ENCODE results near the gene HSD17B8. TPM values are rescaled to one million over a fixed set of nuclear protein-coding genes. Genes with fewer than 3 reads are reported as not detected.

HSD17B8 gene
- total and polyA plus RNA-seq, 10 of the 15 experiments (the other 5 are each of a cell fraction or from before 2014, with no cell fraction given): 3.1 to 54.3 (median 26.5) TPM

GRCh38 chr6:33198159-33198852 lies 6.1 kb upstream of the HSD17B8 start:
- H3K36me3 ChIP-seq (ENCODE audit: control insufficient read depth in 2 of 2, insufficient read depth in 2 of 2, low read length in 1 of 2): peaks cover 17 to 38% of the 10 kb centered on the region in 2 experiments
- POLR2A ChIA-PET: interaction anchor here (0.7 to 1.1 kb wide), 3 partner anchors 11 to 50 kb away, joined by 3 to 5 read pairs (median 4); partner anchors contain the start of gene RING1
- BruUV-seq (replicated peaks): TSS peak; percentile 50

More at GRCh38 chr6:33198159-33198852, 6.1 kb upstream of the HSD17B8 start:
- CTCF ChIA-PET: interaction anchor here (0.7 to 5.8 kb wide), 30 partner anchors 10 to 353 kb away, joined by 3 to 41 read pairs (median 4); partner anchors contain the start of gene RING1
- Histone ChIP-seq H3K4me2 (ENCODE audit: control insufficient read depth, insufficient read depth) (peak overlapping the region; percentile 27; the same call in 1 of the 2 replicates), H3K27me3 (replicated peaks in 1 of 2; ENCODE audit: control insufficient read depth in 2 of 2, insufficient read depth in 2 of 2, low read length in 1 of 2) (no peaks in the 10 kb centered on the region), H3K27ac (ENCODE audit: control insufficient read depth, insufficient read depth) (no peak overlapping the region), H3K9ac (ENCODE audit: control insufficient read depth, insufficient read depth, low read length) (no peak overlapping the region), H4K20me1 (ENCODE audit: control insufficient read depth, insufficient read depth) (no peaks in the 10 kb centered on the region), H3K9me3 (replicated peaks; ENCODE audit: control insufficient read depth, insufficient read depth, low read length) (no peaks in the 10 kb centered on the region), H3K79me2 (ENCODE audit: control insufficient read depth, insufficient read depth, low read length) (peaks cover 33% of the 10 kb centered on the region), H3K4me3 (no peak overlapping the region), H3K4me1 (ENCODE audit: control insufficient read depth, insufficient read depth, low read length) (peaks cover 21% of the 10 kb centered on the region), H2AFZ (ENCODE audit: control insufficient read depth, low read depth, low read length) (no peak overlapping the region)
- ATAC-seq (no peak), DNase-seq (ENCODE audit: low read depth, low spot score) (no peak), FAIRE-seq (no peak)
- SMC1A ChIA-PET (ENCODE audit: uncharacterized antibody, unreplicated experiment): interaction anchor here (0.8 to 1.6 kb wide), 10 partner anchors 10 to 84 kb away, joined by 3 to 5 read pairs (median 4); partner anchors contain the start of gene RING1
- in situ Hi-C loops (cut with MboI): no loop called here
- intact Hi-C loops (cut with micrococcal nuclease; ENCODE audit: unreplicated experiment): no loop called here
- RAD21 ChIA-PET (ENCODE audit: unreplicated experiment): interaction anchor here (0.6 to 1.7 kb wide), 11 partner anchors 10 to 208 kb away, joined by 3 to 9 read pairs (median 3); partner anchors contain the start of gene RING1
- no peak for TF ChIP-seq MYC (IDR thresholded peaks at IDR 0.05; ENCODE audit: insufficient read depth, insufficient read length, insufficient replicate concordance, low read length, severe bottlenecking)
- no peak for TF ChIP-seq NRF1 (conservative IDR thresholded peaks at IDR 0.05; ENCODE audit: low read depth, low read length)
- TF ChIP-seq ATF3 (IDR thresholded peaks at IDR 0.05; ENCODE audit: borderline replicate concordance, extremely low read depth, low read depth, low read length): no peak
- WGBS (ENCODE audit: insufficient coverage, insufficient replicate concordance, low lambda C conversion rate, missing lambda C conversion rate): 69% methylated on average over 6 of the region's 6 CpGs
